ENCODE data around the gene ABCG8.

Gene ABCG8

DNA sequence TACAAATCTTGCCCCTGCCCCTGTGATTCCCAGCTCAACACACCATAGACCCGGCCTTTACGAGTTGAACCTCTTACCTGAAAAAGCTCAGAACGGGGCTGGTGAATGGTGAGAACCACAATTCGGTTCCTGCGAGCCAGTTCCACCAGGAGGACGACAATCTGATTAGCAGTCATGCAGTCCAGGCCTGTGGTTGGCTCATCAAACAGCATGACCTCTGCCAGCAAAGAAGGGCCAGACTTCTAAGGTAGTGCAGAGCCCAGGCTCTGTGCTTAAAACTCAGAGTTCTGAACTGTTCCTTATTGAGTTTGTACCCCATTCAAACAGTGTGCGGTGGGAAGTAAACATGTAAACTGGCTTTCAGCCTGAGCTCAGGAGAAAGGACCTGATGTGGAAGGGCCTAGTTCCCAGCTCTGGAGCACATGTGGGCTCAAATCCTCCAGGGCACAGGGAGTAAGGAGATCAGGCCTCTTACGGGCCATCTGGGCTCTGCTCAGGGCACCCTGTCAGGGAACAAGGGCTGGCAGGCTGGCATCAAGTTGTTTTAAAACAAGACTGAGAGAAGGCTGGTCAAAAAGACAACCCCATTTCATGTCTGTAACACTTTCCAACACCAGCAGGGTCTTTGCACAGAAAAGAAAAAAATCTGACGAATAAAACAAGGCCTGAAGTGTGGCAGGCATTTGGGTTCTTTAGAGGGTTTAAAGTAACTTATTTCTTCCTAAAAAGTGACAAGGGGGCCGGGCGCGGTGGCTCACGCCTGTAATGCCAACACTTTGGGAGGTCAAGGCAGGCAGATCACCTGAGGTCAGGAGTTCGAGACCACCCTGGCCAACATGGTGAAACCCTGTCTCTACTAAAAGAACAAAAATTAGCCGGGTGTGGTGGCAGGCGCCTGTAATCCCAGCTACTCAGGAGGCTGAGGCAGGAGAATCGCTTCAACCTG lies 12.2 kb upstream of the ABCG8 start:
- no peak for DNase-seq (ENCODE audit: low spot score)

DNA sequence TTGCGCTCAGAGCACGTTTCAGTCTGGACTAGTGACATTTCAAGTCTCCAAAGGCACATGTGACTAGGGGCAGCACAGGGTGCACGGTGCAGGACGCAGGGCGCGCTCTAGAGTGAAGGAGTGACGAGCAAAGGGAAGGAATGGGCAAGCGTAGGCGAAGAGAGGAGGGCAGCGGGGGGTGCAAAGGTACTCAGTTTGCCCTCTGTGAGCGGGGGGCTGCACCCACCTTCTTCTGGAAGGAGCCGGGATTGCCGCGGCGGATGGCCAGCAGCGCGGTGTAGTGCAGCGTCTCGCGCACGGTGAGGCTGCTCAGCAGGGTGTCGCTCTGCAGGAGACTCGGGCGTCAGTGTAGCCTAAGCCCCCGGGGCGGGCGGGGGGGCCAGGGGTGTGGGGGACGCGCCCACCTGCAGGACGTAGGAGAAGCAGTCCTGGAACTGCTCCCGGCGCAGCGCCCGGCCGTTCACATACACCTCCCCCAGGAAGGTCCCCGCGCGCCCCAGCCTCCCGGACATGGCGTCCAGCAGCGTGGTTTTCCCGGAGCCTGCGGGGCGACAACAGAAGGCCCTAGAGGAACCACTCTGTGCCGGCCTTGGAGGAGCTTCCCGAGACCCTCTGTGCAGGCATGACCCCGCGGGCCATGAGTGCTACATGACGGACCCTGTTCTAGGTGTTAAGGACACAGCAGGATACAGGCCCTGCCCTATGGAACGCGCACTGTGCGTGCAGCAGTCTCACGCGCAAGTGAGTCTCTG lies 7.1 kb upstream of the ABCG8 start:
- DNase-seq (ENCODE audit: low spot score) = no peak

- DNase-seq (ENCODE audit: low spot score) = no peak
These were observed 6.3 kb upstream of the ABCG8 start for GRCh38 chr2:43832457-43832856.

DNA sequence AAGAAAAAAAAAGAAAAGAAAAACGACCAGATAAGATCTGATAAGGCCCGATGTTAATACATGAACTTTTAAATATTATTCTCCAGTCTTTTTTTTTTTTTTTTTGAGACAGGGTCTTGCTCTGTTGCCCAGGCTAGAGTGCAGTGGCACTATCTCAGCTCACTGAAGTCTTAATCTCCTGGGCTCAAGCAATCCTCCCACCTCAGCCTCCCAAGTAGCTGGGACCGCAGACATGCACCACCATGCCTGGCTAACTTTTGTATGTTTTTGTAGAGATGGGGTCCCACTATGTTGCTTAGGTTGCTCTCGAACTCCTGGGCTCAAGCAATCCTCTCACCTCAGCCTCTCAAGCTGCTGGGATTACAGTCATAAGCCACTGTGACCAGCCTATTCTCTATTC lies 1.7 kb upstream of the ABCG8 start:
- DNase-seq (ENCODE audit: low spot score) = no peak

DNA sequence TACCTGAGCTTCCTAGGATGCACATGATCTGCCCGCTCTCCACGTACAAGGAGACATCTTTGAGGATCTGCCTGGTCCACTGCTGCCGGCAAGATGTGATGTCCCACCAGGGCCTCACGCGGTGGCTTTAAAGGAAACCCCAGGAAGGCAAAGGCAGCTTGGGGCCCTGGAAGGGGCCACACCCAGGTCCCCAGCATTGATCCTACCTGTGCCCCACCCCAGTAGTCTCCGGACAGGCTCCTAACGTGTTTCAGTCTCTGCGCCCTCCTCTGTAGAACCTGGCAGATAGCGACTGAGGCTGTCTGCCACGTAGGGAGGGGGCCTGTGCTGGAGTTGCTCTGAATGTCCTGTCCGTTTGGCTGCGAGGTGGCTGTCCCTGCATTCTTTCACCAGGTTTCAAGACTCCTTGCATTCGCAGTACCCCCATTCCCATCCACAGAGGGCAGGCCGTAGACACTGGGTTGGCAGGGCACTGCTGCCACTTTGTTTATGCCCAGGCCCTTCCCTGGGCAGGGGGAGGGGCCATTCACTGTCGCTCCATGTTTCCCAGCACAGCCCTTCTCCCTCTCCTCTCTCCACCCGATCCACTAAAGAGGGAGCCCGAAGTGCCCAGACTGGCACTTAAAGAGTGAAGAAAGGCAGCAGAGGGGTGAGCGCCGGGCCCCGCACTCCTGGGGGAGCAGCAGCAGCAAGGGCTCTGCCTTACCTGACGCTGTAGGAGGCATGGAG lies 776 bp upstream of the ABCG8 start:
- DNase-seq (ENCODE audit: low spot score) = no peak

DNA sequence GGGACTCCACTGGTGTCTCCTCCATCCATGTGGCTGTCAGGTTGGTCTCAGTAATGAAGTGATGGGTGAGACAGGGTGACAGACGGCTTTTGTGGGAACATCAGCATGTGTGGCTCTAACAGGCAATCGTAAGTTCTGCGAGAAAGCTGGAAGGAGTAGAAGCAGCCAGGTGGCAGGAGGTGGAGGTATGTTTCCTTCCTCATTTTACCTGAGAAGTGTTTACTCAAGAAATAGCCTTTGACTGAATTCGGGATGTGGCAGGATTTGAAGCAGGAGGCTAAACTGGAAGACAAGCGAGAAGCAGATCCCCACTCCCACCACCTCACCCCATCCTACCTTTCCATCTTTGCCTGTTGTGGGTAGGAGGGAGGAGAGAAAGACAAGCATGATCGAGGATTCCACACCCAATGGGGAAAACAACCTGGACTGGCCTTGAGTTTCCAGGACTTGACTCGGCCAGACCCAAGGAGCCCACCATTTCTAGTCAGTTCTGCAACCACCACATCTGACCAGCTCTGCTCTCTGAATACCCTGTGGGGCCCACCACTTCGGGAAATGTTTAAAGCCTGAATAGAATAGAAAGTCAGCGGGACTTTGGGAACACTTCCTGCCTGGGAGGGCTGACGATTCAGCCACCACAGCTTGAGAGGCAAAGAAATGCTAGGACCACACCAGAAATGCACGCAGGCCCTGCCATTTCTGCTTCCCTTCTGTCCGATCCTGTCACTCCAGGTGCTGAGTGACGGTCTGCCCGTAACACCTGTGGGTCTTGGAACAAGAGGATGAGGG lies 1.2 kb downstream of the ABCG8 start:
- no peak for DNase-seq (ENCODE audit: low spot score)

- DNase-seq (ENCODE audit: low spot score) = no peak
These were observed 2.2 kb downstream of the ABCG8 start for GRCh38 chr2:43840965-43841364.

- no peak for DNase-seq (ENCODE audit: low spot score)
These were observed 3.4 kb downstream of the ABCG8 start for GRCh38 chr2:43841949-43842865.

DNA sequence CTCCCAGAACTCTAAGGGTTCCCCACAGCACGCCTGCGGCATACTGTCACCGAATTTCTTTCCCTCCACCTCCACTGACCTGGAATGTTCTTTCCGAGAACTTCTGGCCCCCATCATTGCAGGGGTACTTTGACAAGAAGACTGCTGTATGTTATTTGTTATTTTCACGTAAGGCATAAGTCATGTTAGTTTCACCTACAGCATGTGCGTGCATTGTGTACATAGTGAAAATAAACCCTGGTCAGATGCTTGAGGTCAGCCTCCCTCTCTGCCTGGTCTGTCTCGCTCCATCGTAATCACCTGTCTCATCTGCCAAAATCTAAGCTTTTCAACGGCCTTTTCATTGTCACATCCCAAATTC lies 4.1 kb downstream of the ABCG8 start:
- no peak for DNase-seq (ENCODE audit: low spot score)

- DNase-seq (ENCODE audit: low spot score) = no peak
These were observed 6.4 kb downstream of the ABCG8 start for GRCh38 chr2:43845181-43845580.

GRCh38 chr2:43846140-43846793 lies 7.5 kb downstream of the ABCG8 start:
- no peak for DNase-seq (ENCODE audit: low spot score)

DNA sequence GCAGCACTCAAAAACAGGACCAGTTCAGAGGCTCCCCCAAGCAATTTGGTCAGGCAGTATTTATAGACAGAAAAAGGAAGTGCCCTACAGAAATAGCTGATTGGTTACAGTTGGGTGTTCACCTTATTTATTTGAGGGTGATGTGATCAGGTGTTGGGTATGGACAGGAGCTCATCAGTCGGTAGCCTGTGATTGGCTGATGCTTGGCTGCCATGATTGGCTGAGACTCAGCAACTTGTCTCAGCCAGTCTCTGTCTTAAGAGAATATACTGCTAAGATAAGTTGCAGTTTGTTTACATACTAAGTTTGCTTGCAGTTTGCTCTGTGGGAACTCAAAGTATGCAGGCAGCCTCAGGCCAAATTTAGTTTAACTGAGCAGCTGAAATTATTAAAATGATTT lies 9.4 kb downstream of the ABCG8 start:
- DNase-seq (ENCODE audit: low spot score) = no peak

DNA sequence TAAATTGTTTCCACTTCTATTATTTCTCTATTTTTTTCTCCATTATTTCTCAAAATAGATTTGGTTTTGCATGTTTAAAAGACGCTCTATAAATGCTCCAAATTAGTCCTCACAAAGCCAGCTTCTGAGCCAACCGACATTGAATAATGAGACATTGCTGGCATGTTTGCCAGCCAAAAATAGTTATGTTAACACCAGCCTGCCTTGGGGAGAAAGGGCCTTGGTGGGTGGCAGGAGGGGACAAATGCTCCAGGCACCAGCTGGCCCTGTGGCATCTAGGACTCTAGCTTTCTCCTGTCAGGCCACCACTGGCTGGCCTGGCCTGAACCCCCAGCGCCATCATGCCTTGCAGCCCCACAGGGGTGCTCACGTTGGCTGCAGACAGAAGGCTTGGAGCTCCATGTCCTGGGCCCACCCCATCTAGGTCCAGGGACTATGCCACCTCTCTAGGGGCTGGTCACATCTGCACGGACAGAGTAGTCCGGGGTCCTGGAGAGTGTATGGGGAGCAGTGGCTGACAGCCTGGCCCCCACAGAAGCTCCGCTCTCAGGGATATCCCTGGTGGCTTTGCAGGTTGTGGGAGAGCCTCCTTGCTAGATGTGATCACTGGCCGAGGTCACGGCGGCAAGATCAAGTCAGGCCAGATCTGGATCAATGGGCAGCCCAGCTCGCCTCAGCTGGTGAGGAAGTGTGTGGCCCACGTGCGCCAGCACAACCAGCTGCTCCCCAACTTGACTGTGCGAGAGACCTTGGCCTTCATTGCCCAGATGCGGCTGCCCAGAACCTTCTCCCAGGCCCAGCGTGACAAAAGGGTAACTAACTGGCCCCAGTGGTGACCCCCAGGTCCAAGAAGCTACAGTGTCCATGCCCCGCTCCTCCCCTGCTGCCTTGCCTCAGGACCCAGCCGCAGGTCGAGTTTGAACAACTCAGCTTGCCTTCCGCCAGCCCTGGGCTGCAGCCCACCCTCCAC lies 12.5 kb downstream of the ABCG8 start:
- no peak for DNase-seq (ENCODE audit: low spot score)

DNA sequence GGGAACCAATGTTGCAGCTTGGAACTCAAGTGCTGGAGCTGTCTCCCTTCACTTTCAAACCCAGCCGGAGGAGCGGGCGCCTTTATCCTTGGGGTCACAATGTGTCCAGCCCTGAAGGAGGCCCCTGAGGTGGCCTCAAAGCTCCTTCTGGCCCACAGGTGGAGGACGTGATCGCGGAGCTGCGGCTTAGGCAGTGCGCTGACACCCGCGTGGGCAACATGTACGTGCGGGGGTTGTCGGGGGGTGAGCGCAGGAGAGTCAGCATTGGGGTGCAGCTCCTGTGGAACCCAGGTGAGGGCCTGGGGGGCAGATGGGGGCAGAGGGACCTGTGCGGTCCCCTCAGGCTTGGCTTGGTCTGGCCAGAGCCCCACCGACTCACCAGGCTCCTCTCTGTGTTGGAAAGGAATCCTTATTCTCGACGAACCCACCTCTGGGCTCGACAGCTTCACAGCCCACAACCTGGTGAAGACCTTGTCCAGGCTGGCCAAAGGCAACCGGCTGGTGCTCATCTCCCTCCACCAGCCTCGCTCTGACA lies 13.5 kb downstream of the ABCG8 start:
- no peak for DNase-seq (ENCODE audit: low spot score)

GRCh38 chr2:43853141-43854081 lies 14.6 kb downstream of the ABCG8 start:
- DNase-seq (ENCODE audit: low spot score) = no peak

DNA sequence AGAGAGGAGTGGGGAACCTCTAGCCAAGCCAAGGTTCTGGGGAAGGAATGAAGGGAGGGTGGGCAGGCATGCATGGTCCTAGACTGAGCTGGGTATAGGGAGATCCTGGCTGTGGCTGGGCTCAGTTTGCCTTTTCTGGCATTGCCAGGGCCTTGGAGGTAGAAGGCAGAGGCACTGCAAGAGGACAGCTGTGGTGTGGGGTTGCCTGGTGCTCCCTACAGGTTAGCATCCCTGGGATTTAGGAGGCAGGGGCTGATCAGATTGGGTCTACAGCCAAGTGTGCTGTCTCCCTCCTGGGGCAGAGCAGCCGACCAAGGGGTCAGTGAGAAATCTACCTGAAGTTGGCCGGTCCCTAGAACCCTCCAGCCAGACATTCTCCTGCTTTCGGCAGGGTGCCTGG lies 15.9 kb downstream of the ABCG8 start:
- no peak for DNase-seq (ENCODE audit: low spot score)

GRCh38 chr2:43855292-43855691 lies 16.5 kb downstream of the ABCG8 start:
- DNase-seq (ENCODE audit: low spot score) = no peak

DNA sequence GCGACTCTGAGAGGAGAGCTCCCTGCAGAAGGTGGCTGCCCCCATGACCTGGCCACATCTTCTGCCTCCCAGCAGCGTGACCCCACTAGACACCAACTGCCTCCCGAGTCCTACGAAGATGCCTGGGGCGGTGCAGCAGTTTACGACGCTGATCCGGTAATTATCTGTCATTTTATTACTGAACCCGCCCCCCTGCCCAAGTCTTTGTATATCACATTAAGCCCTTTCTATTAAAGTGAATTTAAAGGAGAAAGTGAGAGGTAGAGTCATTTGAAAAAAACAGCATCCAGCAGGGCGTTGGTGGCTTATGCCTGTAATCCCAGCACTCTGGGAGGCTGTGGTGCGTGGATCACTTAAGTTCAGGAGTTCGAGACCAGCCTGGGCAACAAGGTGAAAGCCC lies 33.4 kb downstream of the ABCG8 start:
- DNase-seq (ENCODE audit: low spot score) = no peak
